Stimulated activated CD4-positive, alpha-beta T cell treated with anti-CD3 and anti-CD28 coated beads, Interleukin-2, amount 100 ng/mL, for 4 hours (primary cell): ENCODE results near the gene NDRG2.
"Not testable (repeated sequence)": the region's sequence is repeated elsewhere in the genome, so short reads cannot be mapped to it uniquely, and the experiment has no call there.

ENCODE experiments used
- DNase-seq: peaks from one replicate; pipeline ENCODE4 v3.0.0-alpha.2; 2020; ENCODE audit warnings: low read depth

NDRG2 gene

GRCh38 chr14:21055432-21056117 is 30.7 kb upstream of the NDRG2 start:
- no peak for DNase-seq

- DNase-seq = no peak
Observed at GRCh38 chr14:21054768-21055145, 29.9 kb upstream of the NDRG2 start.

GRCh38 chr14:21054123-21054767 is 29.4 kb upstream of the NDRG2 start:
- DNase-seq = no peak

GRCh38 chr14:21053184-21054122 is 28.6 kb upstream of the NDRG2 start:
- DNase-seq = no peak

- no peak for DNase-seq
Observed at GRCh38 chr14:21050597-21050996, 25.7 kb upstream of the NDRG2 start.

- DNase-seq = no peak
Observed at GRCh38 chr14:21049271-21049673, 24.4 kb upstream of the NDRG2 start.

- DNase-seq = no peak
Observed at GRCh38 chr14:21048638-21049037, 23.8 kb upstream of the NDRG2 start.

- DNase-seq = no peak
Observed at GRCh38 chr14:21047378-21047781, 22.5 kb upstream of the NDRG2 start.

- DNase-seq = no peak
Observed at GRCh38 chr14:21043974-21044618, 19.2 kb upstream of the NDRG2 start.

- DNase-seq = no peak
Observed at GRCh38 chr14:21043387-21043973, 18.6 kb upstream of the NDRG2 start.

- no peak for DNase-seq
Observed at GRCh38 chr14:21042918-21043317, 18.1 kb upstream of the NDRG2 start.

GRCh38 chr14:21041676-21042433 is 17.0 kb upstream of the NDRG2 start, which contains the start of gene RNASE7:
Gene RNASE7, plus strand, starts transcription at chr14:21042362. Its CDS starts 631 bp downstream, at chr14:21042993.
- no peak for DNase-seq

- not testable (repeated sequence) for DNase-seq
Observed at GRCh38 chr14:21040941-21041340, 16.1 kb upstream of the NDRG2 start.

GRCh38 chr14:21040370-21040925 is 15.6 kb upstream of the NDRG2 start:
- DNase-seq = no peak

- no peak for DNase-seq
Observed at GRCh38 chr14:21039585-21040369, 14.9 kb upstream of the NDRG2 start.

GRCh38 chr14:21038441-21039422 is 13.9 kb upstream of the NDRG2 start:
- no peak for DNase-seq

- no peak for DNase-seq
Observed at GRCh38 chr14:21037156-21037555, 12.3 kb upstream of the NDRG2 start.

- DNase-seq = no peak
Observed at GRCh38 chr14:21036751-21037150, 11.9 kb upstream of the NDRG2 start.

- no peak for DNase-seq
Observed at GRCh38 chr14:21034707-21035106, 9.8 kb upstream of the NDRG2 start, which contains the start of gene RNASE13. Gene RNASE13, minus strand, starts transcription at chr14:21034807. Its CDS starts 519 bp downstream, at chr14:21034288.
